Measurements from ENCODE around the gene PGM2. TPM values are rescaled to one million over a fixed set of nuclear protein-coding genes. Genes with fewer than 3 reads are reported as not detected.
A peak's percentile ranks its signal among the peaks of the same experiment; 100 is the strongest.
"Not testable (repeated sequence)": the region's sequence is repeated elsewhere in the genome, so short reads cannot be mapped to it uniquely, and the experiment has no call there.

Gene PGM2
- 7.1 TPM for total RNA-seq

DNA sequence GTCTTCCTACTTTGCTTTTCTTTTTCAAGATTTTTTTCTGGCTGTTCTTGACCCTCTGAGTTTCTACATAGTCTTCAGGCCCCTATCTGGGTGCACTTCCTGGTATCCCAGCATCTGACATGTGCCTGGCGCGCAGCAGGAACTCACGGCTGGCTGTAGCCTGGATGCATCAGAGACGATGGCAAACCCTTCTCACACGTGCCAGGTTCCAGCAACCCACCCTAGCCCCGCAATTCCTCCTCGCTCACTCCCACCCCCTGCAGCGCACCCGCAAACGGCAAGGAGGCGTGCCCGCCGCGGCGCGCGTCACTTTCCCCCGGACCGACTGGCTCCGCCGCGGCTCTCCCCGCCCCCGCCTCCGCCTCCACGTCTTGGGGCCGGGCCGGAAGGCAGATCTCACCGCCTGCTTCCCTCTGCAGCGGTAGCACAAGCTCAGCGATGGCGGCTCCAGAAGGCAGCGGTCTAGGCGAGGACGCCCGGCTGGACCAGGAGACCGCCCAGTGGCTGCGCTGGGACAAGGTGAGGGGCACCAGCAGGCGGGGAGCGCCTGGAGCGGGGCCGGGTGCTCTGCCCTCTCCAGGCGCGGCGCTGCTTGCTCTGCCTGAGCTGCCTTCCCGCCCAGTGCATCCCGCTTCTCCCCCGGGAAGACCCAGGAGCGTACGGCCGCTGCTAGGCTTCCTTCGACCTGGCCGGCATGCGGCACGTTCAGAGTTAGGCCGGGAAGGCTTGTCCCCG, at the start of gene PGM2:
Gene PGM2, plus strand, starts transcription at position 392 of the 735 bp plus-strand sequence. Its CDS starts 47 bp downstream, at position 439.
- peak within 1 kb of the TSS; percentile 86 to 90 for H3K27ac ChIP-seq
- TF ChIP-seq, protein P1, sequence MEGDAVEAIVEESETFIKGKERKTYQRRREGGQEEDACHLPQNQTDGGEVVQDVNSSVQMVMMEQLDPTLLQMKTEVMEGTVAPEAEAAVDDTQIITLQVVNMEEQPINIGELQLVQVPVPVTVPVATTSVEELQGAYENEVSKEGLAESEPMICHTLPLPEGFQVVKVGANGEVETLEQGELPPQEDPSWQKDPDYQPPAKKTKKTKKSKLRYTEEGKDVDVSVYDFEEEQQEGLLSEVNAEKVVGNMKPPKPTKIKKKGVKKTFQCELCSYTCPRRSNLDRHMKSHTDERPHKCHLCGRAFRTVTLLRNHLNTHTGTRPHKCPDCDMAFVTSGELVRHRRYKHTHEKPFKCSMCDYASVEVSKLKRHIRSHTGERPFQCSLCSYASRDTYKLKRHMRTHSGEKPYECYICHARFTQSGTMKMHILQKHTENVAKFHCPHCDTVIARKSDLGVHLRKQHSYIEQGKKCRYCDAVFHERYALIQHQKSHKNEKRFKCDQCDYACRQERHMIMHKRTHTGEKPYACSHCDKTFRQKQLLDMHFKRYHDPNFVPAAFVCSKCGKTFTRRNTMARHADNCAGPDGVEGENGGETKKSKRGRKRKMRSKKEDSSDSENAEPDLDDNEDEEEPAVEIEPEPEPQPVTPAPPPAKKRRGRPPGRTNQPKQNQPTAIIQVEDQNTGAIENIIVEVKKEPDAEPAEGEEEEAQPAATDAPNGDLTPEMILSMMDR (IDR thresholded peaks at IDR 0.05), result peak in 1 of 3 experiments; percentile 7
- no peaks in the 10 kb centered on the region for H3K27me3 ChIP-seq
- H3K4me3 ChIP-seq, result peak within 1 kb of the TSS; percentile 86 to 96
- no peaks in the 10 kb centered on the region for H3K9me3 ChIP-seq
- peaks cover 2 to 16% of the 10 kb centered on the region in 2 donors for H3K4me1 ChIP-seq
- H3K36me3 ChIP-seq, result peaks cover 10 to 15% of the 10 kb centered on the region in 2 donors
- DNase-seq (ENCODE audit: low spot score in 2 of 2), result peak; percentile 63 to 91
- intact Hi-C loops (cut with DNase I), result loop anchor here (5.0 kb wide), 3 partner anchors 66 to 151 kb away; partner anchors contain the start of genes RELL1 and TBC1D1

DNA sequence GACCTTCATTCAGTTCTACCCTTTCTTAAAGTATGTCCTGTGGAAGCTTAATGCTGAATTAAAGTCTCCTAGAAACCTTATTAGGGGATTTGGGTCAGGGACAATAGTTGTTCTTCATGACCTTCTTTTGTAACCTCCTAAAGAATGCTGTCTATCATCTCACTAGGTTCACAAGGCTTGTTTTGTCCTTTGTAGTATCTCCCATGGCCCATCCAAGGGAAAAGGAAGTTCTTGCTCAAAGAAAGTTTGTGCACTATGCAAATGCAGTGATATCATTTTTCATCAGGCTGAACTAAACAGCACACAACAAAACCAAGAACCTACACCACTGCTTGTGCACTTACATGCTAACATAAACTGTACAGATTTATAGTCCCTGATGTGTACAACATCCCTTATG, 46.6 kb upstream of the PGM2 start:
- H3K27me3 ChIP-seq, result no peaks in the 10 kb centered on the region
- no peak for DNase-seq (ENCODE audit: low spot score in 2 of 2)
- TF ChIP-seq, protein P1 (IDR thresholded peaks at IDR 0.05), result no peak
- H3K9me3 ChIP-seq, result no peaks in the 10 kb centered on the region
- no peaks in the 10 kb centered on the region for H3K4me1 ChIP-seq
- H3K36me3 ChIP-seq, result no peaks in the 10 kb centered on the region
- no peak overlapping the region for H3K27ac ChIP-seq
- intact Hi-C loops (cut with DNase I), result no loop called here
- H3K4me3 ChIP-seq, result no peak overlapping the region

DNA sequence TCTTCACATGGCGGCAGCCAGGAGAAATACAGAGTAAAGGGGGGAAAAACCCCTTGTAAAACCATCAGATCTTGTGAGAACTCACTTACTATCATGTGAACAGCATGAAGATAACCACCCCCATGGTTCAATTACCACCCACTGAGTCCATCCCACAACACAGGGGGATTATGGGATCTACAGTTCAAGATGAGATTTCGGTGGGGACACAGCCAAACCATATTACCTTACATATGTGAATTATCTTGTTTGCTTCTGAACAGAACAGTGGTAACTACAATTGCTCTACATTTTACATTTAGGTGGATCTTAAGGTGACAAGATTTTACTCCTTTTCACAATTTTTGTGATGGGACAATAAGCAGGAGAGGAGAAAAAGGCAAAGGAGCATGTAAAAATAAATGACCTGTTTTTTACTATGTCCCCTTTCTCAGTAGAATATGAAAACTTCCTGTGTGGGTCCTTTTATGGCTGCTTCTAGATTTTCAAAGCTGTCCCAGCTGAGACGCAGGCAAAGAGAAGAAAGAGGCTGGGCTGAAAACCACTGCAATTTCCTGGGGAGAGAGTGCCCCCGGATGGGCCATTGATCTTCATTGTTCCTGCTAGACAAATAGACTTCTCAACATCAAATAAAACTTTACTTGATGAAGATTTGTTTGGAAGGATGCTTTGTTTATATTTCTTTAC, 45.9 kb upstream of the PGM2 start:
- H3K4me3 ChIP-seq, result no peak overlapping the region
- H3K4me1 ChIP-seq, result no peaks in the 10 kb centered on the region
- intact Hi-C loops (cut with DNase I), result no loop called here
- no peaks in the 10 kb centered on the region for H3K9me3 ChIP-seq
- no peak for DNase-seq (ENCODE audit: low spot score in 2 of 2)
- H3K27me3 ChIP-seq, result no peaks in the 10 kb centered on the region
- no peak overlapping the region for H3K27ac ChIP-seq
- no peaks in the 10 kb centered on the region for H3K36me3 ChIP-seq
- TF ChIP-seq, protein P1 (IDR thresholded peaks at IDR 0.05), result no peak

DNA sequence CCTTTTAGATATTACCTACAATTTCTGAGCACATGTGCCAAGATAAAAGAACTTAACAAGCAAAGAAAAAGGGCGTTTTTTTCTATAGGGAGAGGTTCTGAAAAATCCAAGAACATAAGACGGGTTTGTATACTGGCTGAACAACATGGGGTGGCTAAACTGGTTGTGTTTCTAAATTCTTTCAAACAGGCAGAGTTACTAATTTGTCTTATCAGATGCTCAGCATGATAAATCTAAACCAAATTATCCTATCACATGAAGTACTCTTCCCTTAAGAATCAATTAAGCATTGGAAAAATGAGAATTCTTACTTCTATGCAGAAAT, 45.4 kb upstream of the PGM2 start:
- H3K27me3 ChIP-seq, result no peaks in the 10 kb centered on the region
- H3K27ac ChIP-seq, result no peak overlapping the region
- no peaks in the 10 kb centered on the region for H3K9me3 ChIP-seq
- no peaks in the 10 kb centered on the region for H3K4me1 ChIP-seq
- no peak overlapping the region for H3K4me3 ChIP-seq
- no peaks in the 10 kb centered on the region for H3K36me3 ChIP-seq
- DNase-seq (ENCODE audit: low spot score in 2 of 2), result no peak
- TF ChIP-seq, protein P1 (IDR thresholded peaks at IDR 0.05), result no peak
- intact Hi-C loops (cut with DNase I), result no loop called here

DNA sequence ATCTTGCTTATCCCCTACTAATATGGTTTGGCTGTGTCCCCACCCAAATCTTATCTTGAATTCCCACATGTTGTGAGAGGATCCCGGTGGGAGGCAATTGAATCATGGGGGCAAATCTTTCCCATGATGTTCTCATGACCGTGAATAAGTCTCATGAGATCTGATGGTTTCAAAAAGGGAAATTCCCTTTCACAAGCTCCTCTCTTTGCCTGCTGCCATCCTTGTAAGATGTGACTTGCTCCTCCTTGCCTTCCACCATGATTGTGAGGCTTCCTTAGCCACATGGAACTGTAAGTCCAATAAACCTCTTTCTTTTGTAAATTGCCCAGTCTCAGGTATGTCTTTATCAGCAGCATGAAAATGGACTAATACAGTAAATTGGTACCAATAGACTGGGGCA, 40.2 kb upstream of the PGM2 start:
- intact Hi-C loops (cut with DNase I); H3K4me1 ChIP-seq; DNase-seq (ENCODE audit: low spot score in 2 of 2); H3K27me3 ChIP-seq; H3K27ac ChIP-seq; H3K4me3 ChIP-seq; H3K9me3 ChIP-seq; H3K36me3 ChIP-seq: not testable (repeated sequence)

DNA sequence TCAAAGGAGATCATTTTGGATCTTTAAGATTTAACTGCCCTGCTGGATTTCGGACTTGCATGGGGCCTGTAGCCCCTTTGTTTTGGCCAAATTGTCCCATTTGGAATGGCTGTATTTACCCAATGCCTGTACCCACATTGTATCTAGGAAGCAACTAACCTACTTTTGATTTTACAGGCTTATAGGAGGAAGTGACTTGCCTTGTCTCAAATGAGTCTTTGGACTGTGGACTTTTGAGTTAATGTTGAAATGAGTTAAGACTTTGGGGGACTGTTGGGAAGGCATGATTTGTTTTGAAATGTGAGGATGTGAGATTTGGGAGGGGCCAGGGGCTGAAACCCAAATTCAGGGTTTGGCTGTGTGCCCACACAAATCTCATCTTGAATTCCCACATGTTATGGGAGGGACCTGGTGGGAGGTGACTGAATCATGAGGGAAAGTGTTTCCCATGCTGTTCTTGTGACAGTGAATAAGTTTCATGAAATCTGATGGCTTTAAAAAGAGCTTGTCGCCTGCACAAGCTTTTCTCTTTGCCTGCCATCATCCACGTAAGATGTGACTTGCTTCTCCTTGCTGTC, 38.5 kb upstream of the PGM2 start:
- DNase-seq (ENCODE audit: low spot score in 2 of 2); H3K4me3 ChIP-seq; H3K27ac ChIP-seq; H3K4me1 ChIP-seq; H3K27me3 ChIP-seq; H3K36me3 ChIP-seq; intact Hi-C loops (cut with DNase I); H3K9me3 ChIP-seq: not testable (repeated sequence)
